ENCODE results near the gene PRPF19. TPM values are rescaled to one million over a fixed set of nuclear protein-coding genes. Genes with fewer than 3 reads are reported as not detected.

Gene PRPF19
- total RNA-seq, 1 donor from 2014 or later = 120 TPM

DNA sequence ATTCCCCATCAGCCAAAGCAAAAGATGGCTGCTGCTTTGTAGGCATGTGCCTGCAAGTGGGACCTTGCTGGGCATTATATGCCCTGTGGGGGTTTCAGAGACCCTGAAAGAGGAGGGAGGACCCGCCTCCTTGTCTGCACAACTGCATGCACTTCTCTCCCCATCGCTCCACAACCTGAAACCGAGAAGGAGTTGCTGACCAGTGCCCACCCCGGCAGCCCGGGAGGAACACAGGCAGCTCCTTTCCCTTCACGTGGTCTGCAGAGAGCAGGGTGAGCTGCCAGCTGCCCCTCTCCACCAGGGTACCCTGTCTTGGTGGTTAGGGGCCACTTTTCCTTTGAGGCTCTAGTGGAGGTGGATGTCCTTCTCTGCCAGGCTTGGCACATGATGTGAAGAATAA lies 16.5 kb upstream of the PRPF19 start:
- no peak for DNase-seq (ENCODE audit: extremely low spot score, unreplicated experiment)
- TF ChIP-seq, protein P1, sequence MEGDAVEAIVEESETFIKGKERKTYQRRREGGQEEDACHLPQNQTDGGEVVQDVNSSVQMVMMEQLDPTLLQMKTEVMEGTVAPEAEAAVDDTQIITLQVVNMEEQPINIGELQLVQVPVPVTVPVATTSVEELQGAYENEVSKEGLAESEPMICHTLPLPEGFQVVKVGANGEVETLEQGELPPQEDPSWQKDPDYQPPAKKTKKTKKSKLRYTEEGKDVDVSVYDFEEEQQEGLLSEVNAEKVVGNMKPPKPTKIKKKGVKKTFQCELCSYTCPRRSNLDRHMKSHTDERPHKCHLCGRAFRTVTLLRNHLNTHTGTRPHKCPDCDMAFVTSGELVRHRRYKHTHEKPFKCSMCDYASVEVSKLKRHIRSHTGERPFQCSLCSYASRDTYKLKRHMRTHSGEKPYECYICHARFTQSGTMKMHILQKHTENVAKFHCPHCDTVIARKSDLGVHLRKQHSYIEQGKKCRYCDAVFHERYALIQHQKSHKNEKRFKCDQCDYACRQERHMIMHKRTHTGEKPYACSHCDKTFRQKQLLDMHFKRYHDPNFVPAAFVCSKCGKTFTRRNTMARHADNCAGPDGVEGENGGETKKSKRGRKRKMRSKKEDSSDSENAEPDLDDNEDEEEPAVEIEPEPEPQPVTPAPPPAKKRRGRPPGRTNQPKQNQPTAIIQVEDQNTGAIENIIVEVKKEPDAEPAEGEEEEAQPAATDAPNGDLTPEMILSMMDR (conservative IDR thresholded peaks at IDR 0.05) = no peak
- Mint-ChIP-seq H3K27ac (no peak overlapping the region), H3K4me1 (ENCODE audit: unreplicated experiment) (peaks cover 19% of the 10 kb centered on the region), H3K27me3 (no peaks in the 10 kb centered on the region), H3K4me3 (no peak overlapping the region), H3K9me3 (no peaks in the 10 kb centered on the region), H3K36me3 (peaks cover 8% of the 10 kb centered on the region)

DNA sequence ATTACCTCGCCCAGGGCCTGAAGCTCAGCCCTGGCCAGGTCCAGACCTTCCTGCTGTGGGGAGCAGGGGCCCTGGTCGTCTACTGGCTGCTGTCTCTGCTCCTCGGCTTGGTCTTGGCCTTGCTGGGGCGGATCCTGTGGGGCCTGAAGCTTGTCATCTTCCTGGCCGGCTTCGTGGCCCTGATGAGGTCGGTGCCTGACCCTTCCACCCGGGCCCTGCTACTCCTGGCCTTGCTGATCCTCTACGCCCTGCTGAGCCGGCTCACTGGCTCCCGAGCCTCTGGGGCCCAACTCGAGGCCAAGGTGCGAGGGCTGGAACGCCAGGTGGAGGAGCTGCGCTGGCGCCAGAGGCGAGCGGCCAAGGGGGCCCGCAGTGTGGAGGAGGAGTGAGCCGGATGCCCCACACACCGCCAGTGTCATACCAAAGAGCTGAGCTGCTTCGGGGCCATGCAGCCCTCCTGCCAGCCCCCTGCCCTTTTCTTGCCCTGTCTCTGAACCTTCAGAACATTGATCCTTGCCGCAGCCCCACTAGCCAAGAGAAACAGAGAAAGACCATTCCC lies 15.5 kb upstream of the PRPF19 start:
- Mint-ChIP-seq H3K9me3 (no peaks in the 10 kb centered on the region), H3K27me3 (no peaks in the 10 kb centered on the region), H3K4me1 (ENCODE audit: unreplicated experiment) (peaks cover 25% of the 10 kb centered on the region), H3K4me3 (no peak overlapping the region), H3K27ac (no peak overlapping the region), H3K36me3 (peaks cover 8% of the 10 kb centered on the region)
- TF ChIP-seq, protein P1 (conservative IDR thresholded peaks at IDR 0.05) = no peak
- no peak for DNase-seq (ENCODE audit: extremely low spot score, unreplicated experiment)

DNA sequence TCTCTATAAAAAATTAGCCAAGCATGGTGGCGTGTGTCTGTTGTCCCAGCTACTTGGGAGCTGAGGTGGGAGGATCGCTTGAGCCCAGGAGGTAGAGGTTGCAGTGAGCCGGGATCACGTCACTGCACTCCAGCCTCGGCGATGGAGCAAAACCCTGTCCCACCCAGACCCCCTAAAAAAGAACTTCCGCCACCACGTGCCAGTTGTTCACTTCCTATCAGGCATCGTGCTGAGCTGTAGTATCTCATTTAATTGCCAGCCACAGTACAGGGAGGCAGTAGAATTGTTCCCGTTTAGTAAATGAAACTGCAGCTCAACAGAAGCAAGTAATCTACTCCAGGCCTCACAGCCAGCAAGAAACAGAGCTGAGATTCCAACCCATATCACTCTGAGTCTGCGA lies 14.9 kb upstream of the PRPF19 start:
- Mint-ChIP-seq H3K27ac (no peak overlapping the region), H3K4me3 (no peak overlapping the region), H3K36me3 (peaks cover 4% of the 10 kb centered on the region), H3K27me3 (no peaks in the 10 kb centered on the region), H3K9me3 (no peaks in the 10 kb centered on the region), H3K4me1 (ENCODE audit: unreplicated experiment) (peaks cover 25% of the 10 kb centered on the region)
- no peak for DNase-seq (ENCODE audit: extremely low spot score, unreplicated experiment)
- TF ChIP-seq, protein P1 (conservative IDR thresholded peaks at IDR 0.05) = no peak

DNA sequence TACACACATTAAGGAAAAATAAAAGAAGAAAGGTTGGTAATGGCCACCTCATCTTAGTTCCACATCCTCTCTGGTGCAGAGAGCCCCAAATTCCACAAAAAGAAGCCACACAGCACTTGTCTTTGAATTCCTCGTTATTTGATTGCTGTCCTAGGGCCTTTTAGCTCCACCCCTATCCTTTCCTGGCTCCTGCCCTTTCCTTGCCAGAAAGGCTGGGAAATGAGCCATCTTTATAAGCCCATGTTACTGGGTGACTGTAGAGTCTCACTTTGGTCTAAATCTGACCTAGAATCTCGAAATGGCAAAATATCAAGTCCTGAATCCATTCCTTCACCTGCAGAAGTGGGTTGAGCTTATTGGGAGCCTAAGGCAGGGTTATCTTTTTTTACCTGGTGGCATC lies 13.6 kb upstream of the PRPF19 start:
- H3K27me3 Mint-ChIP-seq = no peaks in the 10 kb centered on the region
- TF ChIP-seq, protein P1 (conservative IDR thresholded peaks at IDR 0.05) = no peak
- H3K9me3 Mint-ChIP-seq = no peaks in the 10 kb centered on the region
- peaks cover 11% of the 10 kb centered on the region for H3K36me3 Mint-ChIP-seq
- DNase-seq (ENCODE audit: extremely low spot score, unreplicated experiment) = no peak
- peaks cover 23% of the 10 kb centered on the region for H3K4me1 Mint-ChIP-seq (ENCODE audit: unreplicated experiment)
- H3K27ac Mint-ChIP-seq = no peak overlapping the region
- H3K4me3 Mint-ChIP-seq = no peak overlapping the region

DNA sequence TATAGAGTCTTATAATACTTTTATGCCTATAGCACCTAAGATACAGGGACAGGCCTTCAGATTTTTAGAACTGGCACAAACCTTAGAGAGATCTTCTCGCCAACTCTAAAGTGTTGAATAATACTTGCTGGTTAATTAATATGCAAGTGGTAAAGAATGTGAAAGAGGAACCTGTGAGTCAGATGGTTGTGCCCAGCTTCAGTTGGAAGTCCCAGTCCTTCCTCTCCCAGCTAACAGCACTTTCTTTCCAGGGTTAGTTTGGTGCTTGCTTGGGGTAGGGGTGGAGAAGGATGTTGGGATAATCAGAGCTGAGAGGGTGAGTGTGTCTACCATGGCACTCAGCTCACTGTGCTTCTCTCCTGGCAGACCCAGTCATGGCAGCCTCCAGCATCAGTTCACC lies 12.9 kb upstream of the PRPF19 start:
- no peaks in the 10 kb centered on the region for H3K27me3 Mint-ChIP-seq
- TF ChIP-seq, protein P1 (conservative IDR thresholded peaks at IDR 0.05) = no peak
- no peak overlapping the region for H3K4me3 Mint-ChIP-seq
- peak overlapping the region; percentile 55 for H3K27ac Mint-ChIP-seq
- H3K4me1 Mint-ChIP-seq (ENCODE audit: unreplicated experiment) = peaks cover 23% of the 10 kb centered on the region
- peaks cover 11% of the 10 kb centered on the region for H3K36me3 Mint-ChIP-seq
- DNase-seq (ENCODE audit: extremely low spot score, unreplicated experiment) = no peak
- H3K9me3 Mint-ChIP-seq = no peaks in the 10 kb centered on the region

DNA sequence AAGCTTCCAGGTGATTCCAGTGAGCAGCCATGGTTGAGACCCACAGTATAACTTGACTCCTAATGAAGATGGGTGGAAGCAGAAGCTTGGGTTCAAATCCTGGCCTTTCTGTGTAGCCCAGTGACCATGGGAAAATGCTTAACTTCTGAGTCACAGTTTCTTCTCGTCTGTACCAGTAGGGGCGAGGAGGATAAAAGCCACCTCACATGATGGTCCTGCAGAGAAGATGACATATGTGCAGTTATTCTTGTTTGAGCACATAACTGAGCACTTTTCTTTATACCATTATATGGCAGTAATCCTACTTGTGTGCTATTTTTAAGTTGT lies 12.5 kb upstream of the PRPF19 start:
- H3K4me3 Mint-ChIP-seq = no peak overlapping the region
- H3K27ac Mint-ChIP-seq = peak overlapping the region; percentile 55
- no peaks in the 10 kb centered on the region for H3K9me3 Mint-ChIP-seq
- no peaks in the 10 kb centered on the region for H3K27me3 Mint-ChIP-seq
- H3K36me3 Mint-ChIP-seq = peaks cover 11% of the 10 kb centered on the region
- TF ChIP-seq, protein P1 (conservative IDR thresholded peaks at IDR 0.05) = no peak
- peaks cover 25% of the 10 kb centered on the region for H3K4me1 Mint-ChIP-seq (ENCODE audit: unreplicated experiment)
- DNase-seq (ENCODE audit: extremely low spot score, unreplicated experiment) = no peak

Measured in type B pancreatic cell (in vitro differentiated cells).